Tibial nerve (tissue), 4 donors: ENCODE measurements around the gene SHC1.

Source experiments
- EP300 ChIP-seq, 2 donors: sonication (generic); formaldehyde crosslinking; IDR thresholded peaks; one replicate each; pipeline ENCODE4 v1.6.1; 2017; ENCODE audit warnings: antibody characterized with exemption in 2 of 2, mild to moderate bottlenecking in 1 of 2
- POLR2A ChIP-seq, 2 donors: fragments of 450-650 bp; IDR thresholded peaks; one replicate each; pipeline ENCODE4 v1.6.1; 2017; ENCODE audit warnings: antibody characterized with exemption in 2 of 2, mild to moderate bottlenecking in 2 of 2, moderate library complexity in 2 of 2
- TF ChIP-seq, protein P1 (sequence below), 5 experiments: fragments of 200-600 bp in 3 of 5; fragments of 450-650 bp in 2 of 5; sonication (generic) in 3 of 5; IDR thresholded peaks; one replicate each; pipeline ENCODE4 v1.5.1; 2016 to 2019; ENCODE audit warnings: antibody characterized with exemption in 5 of 5, mild to moderate bottlenecking in 3 of 5, moderate library complexity in 2 of 5

DNA sequence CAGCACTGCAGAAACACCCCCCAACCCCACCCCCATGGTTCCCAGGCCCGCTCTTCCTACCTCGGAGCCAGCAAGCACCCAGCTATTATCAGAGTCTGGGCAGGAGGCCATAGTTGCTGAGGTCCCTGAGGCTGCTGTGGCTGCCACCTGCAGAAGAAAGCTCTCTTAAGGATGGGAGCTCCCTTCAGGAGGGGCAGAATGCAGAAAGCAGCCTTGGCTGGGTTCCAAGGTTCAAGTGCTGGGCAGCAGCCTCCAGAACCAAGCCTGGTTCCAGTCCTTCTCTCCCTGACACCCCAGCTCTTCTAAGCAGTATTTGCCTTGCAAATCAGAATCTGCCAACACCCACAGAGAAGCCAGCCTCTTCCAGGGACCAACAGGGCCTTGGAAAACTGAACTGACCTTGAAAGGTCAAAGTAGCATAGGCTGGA lies 16.9 kb downstream of the SHC1 start:
- TF ChIP-seq, protein P1, sequence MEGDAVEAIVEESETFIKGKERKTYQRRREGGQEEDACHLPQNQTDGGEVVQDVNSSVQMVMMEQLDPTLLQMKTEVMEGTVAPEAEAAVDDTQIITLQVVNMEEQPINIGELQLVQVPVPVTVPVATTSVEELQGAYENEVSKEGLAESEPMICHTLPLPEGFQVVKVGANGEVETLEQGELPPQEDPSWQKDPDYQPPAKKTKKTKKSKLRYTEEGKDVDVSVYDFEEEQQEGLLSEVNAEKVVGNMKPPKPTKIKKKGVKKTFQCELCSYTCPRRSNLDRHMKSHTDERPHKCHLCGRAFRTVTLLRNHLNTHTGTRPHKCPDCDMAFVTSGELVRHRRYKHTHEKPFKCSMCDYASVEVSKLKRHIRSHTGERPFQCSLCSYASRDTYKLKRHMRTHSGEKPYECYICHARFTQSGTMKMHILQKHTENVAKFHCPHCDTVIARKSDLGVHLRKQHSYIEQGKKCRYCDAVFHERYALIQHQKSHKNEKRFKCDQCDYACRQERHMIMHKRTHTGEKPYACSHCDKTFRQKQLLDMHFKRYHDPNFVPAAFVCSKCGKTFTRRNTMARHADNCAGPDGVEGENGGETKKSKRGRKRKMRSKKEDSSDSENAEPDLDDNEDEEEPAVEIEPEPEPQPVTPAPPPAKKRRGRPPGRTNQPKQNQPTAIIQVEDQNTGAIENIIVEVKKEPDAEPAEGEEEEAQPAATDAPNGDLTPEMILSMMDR (IDR thresholded peaks at IDR 0.05): no peak
- no peak for TF ChIP-seq POLR2A (IDR thresholded peaks at IDR 0.05)
- TF ChIP-seq EP300 (IDR thresholded peaks at IDR 0.05): no peak
